Measurements from ENCODE around the gene GRIFIN. TPM values are rescaled to one million over a fixed set of nuclear protein-coding genes. Genes with fewer than 3 reads are reported as not detected.

The GRIFIN gene
- total RNA-seq, 4 donors from 2014 or later: not detected

DNA sequence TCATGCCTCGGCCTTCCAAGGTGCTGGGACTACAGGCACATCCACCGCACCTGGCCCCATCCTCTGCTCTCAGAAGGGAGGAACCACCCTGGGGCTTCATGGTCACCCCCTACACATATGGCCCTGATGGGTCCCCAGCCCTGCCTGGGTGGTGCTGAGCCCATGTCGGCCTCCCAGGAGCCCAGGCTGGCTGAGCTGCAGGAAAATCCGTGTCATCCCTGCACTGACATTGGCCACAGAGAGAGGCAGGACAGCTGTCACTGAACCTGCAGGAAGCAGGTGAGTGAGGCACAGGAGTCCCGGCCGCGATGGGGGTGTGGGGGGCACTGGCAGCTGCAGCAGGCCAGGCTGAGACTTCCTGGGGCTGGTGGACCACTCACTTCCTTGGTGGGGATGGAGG lies 8.0 kb downstream of the GRIFIN start:
- H3K4me1 ChIP-seq: no peaks in the 10 kb centered on the region
- DNase-seq: no peak
- H3K9me3 ChIP-seq: no peaks in the 10 kb centered on the region
- no peak overlapping the region for H3K27ac ChIP-seq
- TF ChIP-seq POLR2A (IDR thresholded peaks at IDR 0.05): no peak
- TF ChIP-seq, protein P1, sequence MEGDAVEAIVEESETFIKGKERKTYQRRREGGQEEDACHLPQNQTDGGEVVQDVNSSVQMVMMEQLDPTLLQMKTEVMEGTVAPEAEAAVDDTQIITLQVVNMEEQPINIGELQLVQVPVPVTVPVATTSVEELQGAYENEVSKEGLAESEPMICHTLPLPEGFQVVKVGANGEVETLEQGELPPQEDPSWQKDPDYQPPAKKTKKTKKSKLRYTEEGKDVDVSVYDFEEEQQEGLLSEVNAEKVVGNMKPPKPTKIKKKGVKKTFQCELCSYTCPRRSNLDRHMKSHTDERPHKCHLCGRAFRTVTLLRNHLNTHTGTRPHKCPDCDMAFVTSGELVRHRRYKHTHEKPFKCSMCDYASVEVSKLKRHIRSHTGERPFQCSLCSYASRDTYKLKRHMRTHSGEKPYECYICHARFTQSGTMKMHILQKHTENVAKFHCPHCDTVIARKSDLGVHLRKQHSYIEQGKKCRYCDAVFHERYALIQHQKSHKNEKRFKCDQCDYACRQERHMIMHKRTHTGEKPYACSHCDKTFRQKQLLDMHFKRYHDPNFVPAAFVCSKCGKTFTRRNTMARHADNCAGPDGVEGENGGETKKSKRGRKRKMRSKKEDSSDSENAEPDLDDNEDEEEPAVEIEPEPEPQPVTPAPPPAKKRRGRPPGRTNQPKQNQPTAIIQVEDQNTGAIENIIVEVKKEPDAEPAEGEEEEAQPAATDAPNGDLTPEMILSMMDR (IDR thresholded peaks at IDR 0.05): no peak
- H3K36me3 ChIP-seq: no peaks in the 10 kb centered on the region
- intact Hi-C loops (cut with DNase I; ENCODE audit: low total_unique reads): no loop called here
- no peaks in the 10 kb centered on the region for H3K27me3 ChIP-seq
- H3K4me3 ChIP-seq: no peak overlapping the region

DNA sequence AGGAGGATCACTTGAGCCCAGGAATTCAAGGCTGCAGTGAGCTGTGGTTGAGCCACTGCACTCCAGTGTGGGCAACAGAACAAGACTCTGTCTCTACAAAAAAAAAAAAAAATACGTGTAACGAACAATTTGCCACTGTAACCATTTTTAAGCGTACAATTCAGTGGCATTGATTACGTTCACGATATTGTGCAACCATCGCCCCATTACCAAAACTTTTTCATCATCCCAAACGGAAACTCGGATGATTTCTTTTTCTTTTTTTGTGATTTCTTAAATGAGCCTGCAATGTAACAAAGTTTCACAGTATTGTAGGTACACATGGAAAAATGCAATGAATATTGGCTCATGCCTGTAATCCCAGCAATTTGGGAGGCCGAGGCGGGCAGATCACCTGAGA lies 9.5 kb downstream of the GRIFIN start:
- Histone ChIP-seq H3K27ac (no peak overlapping the region), H3K36me3 (no peaks in the 10 kb centered on the region), H3K27me3 (no peaks in the 10 kb centered on the region), H3K4me1 (no peaks in the 10 kb centered on the region), H3K4me3 (no peak overlapping the region), H3K9me3 (no peaks in the 10 kb centered on the region)
- intact Hi-C loops (cut with DNase I; ENCODE audit: low total_unique reads): no loop called here
- no peak for DNase-seq
- TF ChIP-seq, protein P1 (IDR thresholded peaks at IDR 0.05): no peak
- no peak for TF ChIP-seq POLR2A (IDR thresholded peaks at IDR 0.05)

DNA sequence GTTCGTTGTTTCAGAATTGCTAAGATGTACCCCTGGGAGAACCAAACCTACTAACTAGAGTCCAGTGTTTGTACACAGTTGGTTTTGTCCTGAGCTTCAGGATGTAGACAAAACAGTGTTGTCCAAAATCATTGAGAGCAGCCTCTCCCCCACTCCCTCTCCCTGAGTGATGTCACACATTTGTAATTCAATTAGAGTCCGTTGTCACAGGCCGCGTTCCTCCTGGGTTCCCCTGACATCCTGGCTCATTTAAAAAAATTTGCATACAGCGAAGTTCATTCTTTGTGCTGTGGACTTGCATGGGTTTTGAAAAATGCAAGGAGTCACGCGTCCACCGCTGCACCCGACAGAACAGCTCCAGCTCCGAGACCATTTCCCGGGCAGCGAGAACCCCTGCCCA lies 10.3 kb downstream of the GRIFIN start:
- intact Hi-C loops (cut with DNase I; ENCODE audit: low total_unique reads): no loop called here
- no peak for DNase-seq
- no peaks in the 10 kb centered on the region for H3K27me3 ChIP-seq
- no peaks in the 10 kb centered on the region for H3K9me3 ChIP-seq
- no peaks in the 10 kb centered on the region for H3K36me3 ChIP-seq
- H3K27ac ChIP-seq: no peak overlapping the region
- TF ChIP-seq, protein P1 (IDR thresholded peaks at IDR 0.05): no peak
- no peak for TF ChIP-seq POLR2A (IDR thresholded peaks at IDR 0.05)
- no peaks in the 10 kb centered on the region for H3K4me1 ChIP-seq
- H3K4me3 ChIP-seq: no peak overlapping the region

DNA sequence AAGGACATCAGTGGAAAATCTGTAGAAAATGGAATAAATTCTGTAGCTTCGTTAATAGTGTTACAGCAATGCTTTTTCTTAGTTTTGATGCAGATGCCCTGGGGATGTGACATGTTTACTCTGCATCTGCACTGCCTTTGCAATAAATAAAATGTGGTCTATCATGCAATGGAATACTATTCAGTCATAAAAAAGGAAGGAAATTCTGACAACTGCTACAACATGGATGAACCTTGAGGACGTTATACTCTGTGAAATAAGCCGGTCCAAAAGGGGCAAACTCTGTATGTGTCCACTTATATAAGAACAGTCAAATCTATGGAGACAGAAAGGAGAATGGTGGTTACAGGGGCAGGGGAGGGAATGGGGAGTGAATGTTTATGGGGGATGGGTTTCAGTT lies 13.5 kb downstream of the GRIFIN start:
- Histone ChIP-seq H3K36me3 (no peaks in the 10 kb centered on the region), H3K27me3 (no peaks in the 10 kb centered on the region), H3K27ac (no peak overlapping the region), H3K4me1 (no peaks in the 10 kb centered on the region), H3K4me3 (no peak overlapping the region), H3K9me3 (no peaks in the 10 kb centered on the region)
- intact Hi-C loops (cut with DNase I; ENCODE audit: low total_unique reads): no loop called here
- TF ChIP-seq POLR2A (IDR thresholded peaks at IDR 0.05): no peak
- TF ChIP-seq, protein P1 (IDR thresholded peaks at IDR 0.05): no peak
- DNase-seq: no peak

DNA sequence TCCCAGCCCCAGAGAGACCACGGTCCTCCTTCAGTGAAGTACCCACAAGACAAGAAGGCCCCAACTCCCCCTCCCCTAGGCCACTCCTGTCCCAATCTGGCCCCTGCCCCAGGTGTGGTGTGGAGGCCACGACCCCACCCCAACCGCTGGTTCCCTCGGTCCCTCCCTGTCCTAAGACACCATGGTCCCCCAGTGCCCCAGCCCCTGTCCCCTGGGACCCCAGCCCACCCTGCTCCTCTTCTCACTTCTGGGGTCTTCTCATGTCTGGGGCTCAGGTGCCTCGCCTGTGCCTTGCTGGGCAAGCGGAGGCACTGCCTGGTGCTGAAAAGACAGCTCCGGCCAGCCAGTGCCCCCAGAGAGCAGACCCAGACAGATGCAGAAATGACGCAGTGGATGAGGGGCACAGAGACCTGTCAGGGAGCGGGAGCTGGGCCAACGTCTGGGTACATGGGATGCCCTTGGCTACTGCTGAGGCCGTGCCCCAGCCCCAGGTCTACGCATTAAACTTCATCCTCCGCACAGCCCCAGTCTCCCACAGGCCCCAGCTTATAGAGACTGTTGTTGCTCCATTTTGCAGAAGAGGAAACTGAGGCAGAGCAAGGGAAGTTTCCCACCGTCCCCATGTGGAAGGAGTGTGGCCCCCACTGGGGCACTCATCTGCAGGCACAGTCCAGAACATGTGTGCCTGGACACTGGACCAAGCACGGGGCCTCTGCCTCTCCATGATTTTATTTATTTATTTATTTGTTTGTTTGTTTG lies 14.8 kb downstream of the GRIFIN start:
- Histone ChIP-seq H3K4me1 (no peaks in the 10 kb centered on the region), H3K36me3 (no peaks in the 10 kb centered on the region), H3K4me3 (no peak overlapping the region), H3K9me3 (no peaks in the 10 kb centered on the region), H3K27ac (no peak overlapping the region), H3K27me3 (no peaks in the 10 kb centered on the region)
- no peak for TF ChIP-seq POLR2A (IDR thresholded peaks at IDR 0.05)
- TF ChIP-seq, protein P1 (IDR thresholded peaks at IDR 0.05): no peak
- DNase-seq: no peak
- intact Hi-C loops (cut with DNase I; ENCODE audit: low total_unique reads): no loop called here
